SK-N-SH (cell line): ENCODE data around the gene OPRM1.

Experiments
- FOXJ3 ChIP-seq: sonication (generic); formaldehyde crosslinking; IDR thresholded peaks from 2 replicates; pipeline ENCODE4 v1.5.1; 2020; ENCODE audit warnings: mild to moderate bottlenecking, missing genetic modification reagents
- JUND ChIP-seq: IDR thresholded peaks from 2 replicates; pipeline ENCODE4 v1.4.0; 2012
- MAX ChIP-seq: IDR thresholded peaks from 2 replicates; pipeline ENCODE4 v1.4.0; 2012; ENCODE audit warnings: low read depth
- NRF1 ChIP-seq: IDR thresholded peaks from 2 replicates; pipeline ENCODE4 v1.6.1; 2012; ENCODE audit warnings: low read depth, mild to moderate bottlenecking, low read length
- SIN3A ChIP-seq: IDR thresholded peaks from 2 replicates; pipeline ENCODE4 v1.6.1; 2012; ENCODE audit warnings: low read depth, mild to moderate bottlenecking, low read length, moderate library complexity, borderline replicate concordance
- SMC3 ChIP-seq: IDR thresholded peaks from 2 replicates; pipeline ENCODE4 v1.6.1; 2012; ENCODE audit warnings: low read depth, low read length, improper control_type of control experiment
- TF ChIP-seq, protein P1 (sequence below): fragments of 200-600 bp; sonication (generic); IDR thresholded peaks from 2 replicates; pipeline ENCODE4 v1.6.1; 2017; ENCODE audit warnings: antibody characterized with exemption, mild to moderate bottlenecking, moderate library complexity

GRCh38 chr6:154249499-154250298, 210.7 kb downstream of the OPRM1 start:
- TF ChIP-seq, protein P1, sequence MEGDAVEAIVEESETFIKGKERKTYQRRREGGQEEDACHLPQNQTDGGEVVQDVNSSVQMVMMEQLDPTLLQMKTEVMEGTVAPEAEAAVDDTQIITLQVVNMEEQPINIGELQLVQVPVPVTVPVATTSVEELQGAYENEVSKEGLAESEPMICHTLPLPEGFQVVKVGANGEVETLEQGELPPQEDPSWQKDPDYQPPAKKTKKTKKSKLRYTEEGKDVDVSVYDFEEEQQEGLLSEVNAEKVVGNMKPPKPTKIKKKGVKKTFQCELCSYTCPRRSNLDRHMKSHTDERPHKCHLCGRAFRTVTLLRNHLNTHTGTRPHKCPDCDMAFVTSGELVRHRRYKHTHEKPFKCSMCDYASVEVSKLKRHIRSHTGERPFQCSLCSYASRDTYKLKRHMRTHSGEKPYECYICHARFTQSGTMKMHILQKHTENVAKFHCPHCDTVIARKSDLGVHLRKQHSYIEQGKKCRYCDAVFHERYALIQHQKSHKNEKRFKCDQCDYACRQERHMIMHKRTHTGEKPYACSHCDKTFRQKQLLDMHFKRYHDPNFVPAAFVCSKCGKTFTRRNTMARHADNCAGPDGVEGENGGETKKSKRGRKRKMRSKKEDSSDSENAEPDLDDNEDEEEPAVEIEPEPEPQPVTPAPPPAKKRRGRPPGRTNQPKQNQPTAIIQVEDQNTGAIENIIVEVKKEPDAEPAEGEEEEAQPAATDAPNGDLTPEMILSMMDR, result no peak
- TF ChIP-seq MAX, result no peak
- TF ChIP-seq NRF1, result no peak
- TF ChIP-seq FOXJ3 (CRISPR knock-in tag), result no peak
- TF ChIP-seq JUND, result no peak
- TF ChIP-seq SIN3A, result no peak
- no peak for TF ChIP-seq SMC3
